ENCODE results near the gene SLC35F1. TPM values are rescaled to one million over a fixed set of nuclear protein-coding genes. Genes with fewer than 3 reads are reported as not detected.

The SLC35F1 gene
- total and polyA plus RNA-seq, 10 of the 15 experiments (the other 5 are each of a cell fraction or from before 2014, with no cell fraction given): 0.01 TPM; not detected in 9

- TF ChIP-seq NR2C2 (IDR thresholded peaks at IDR 0.05; ENCODE audit: borderline replicate concordance, control insufficient read depth, insufficient read length, low read depth) (no peak), BCL3 (IDR thresholded peaks at IDR 0.05; ENCODE audit: borderline replicate concordance, insufficient read depth, low read depth, low read length, poor library complexity, severe bottlenecking) (no peak), CHD4 (IDR thresholded peaks at IDR 0.05) (no peak), SKIL (IDR thresholded peaks at IDR 0.05; ENCODE audit: low read depth, poor library complexity, severe bottlenecking) (no peak), IKZF1 (conservative IDR thresholded peaks at IDR 0.05) (no peak), MLLT1 (IDR thresholded peaks at IDR 0.05) (no peak), REST (IDR thresholded peaks at IDR 0.05; ENCODE audit: low read depth, low read length) (no peak)
These were observed 4.1 kb downstream of the SLC35F1 start (continued) for GRCh38 chr6:117911150-117911549.
